ENCODE data around the gene PDZD7. TPM values are rescaled to one million over a fixed set of nuclear protein-coding genes. Genes with fewer than 3 reads are reported as not detected.

Gene PDZD7
- total and polyA plus RNA-seq, 9 of the 15 experiments (the other 6 are each of a cell fraction or from before 2014, with no cell fraction given) = 0.04 to 0.24 (median 0.08) TPM; not detected in 3

GRCh38 chr10:101067356-101068083 lies 36.6 kb upstream of the PDZD7 start (continued):
- TF ChIP-seq CGGBP1 (CRISPR knock-in tag; IDR thresholded peaks at IDR 0.05) = no peak
- no peak for TF ChIP-seq SMAD1 (IDR thresholded peaks at IDR 0.05; ENCODE audit: low read depth, low read length, partially characterized antibody)
- TF ChIP-seq FOXJ2 (tag; IDR thresholded peaks at IDR 0.05) = no peak
- TF ChIP-seq RUNX1 (IDR thresholded peaks at IDR 0.05; ENCODE audit: low read depth) = no peak
- TF ChIP-seq ZBTB43 (CRISPR knock-in tag; IDR thresholded peaks at IDR 0.05) = no peak
- no peak for TF ChIP-seq ZBED1 (IDR thresholded peaks at IDR 0.05)
- TF ChIP-seq ZHX1 (conservative IDR thresholded peaks at IDR 0.05; ENCODE audit: low read length) = no peak
- 0 out of 4 replicates have a peak, but pooled peaks of 1 of the 2 experiments have one; percentile 51 for TF ChIP-seq MAZ (CRISPR knock-in tag; conservative IDR thresholded peaks at IDR 0.05 in 1 of 2, IDR thresholded peaks at IDR 0.05 in 1 of 2)
- TF ChIP-seq BCLAF1 (IDR thresholded peaks at IDR 0.05; ENCODE audit: borderline replicate concordance in 1 of 2, control insufficient read depth in 1 of 2, low read depth in 2 of 2, low read length in 1 of 2) = no peak
- TF ChIP-seq SRSF7 (optimal IDR thresholded peaks at IDR 0.05; ENCODE audit: low read depth, low read length) = no peak
- peak in 1 of 2 experiments; percentile 26; a peak in 2 of 4 replicates for TF ChIP-seq MNT (conservative IDR thresholded peaks at IDR 0.05)
